Astrocyte (in vitro differentiated cells and primary cell): ENCODE results near the gene RNF212.

ENCODE experiments used
- CTCF ChIP-seq: IDR thresholded peaks from 2 replicates; pipeline ENCODE4 v1.5.1; 2011; ENCODE audit warnings: low read depth, mild to moderate bottlenecking, inconsistent platforms, low read length, moderate library complexity; ENCODE audit not compliant: insufficient read depth
- EZH2 ChIP-seq: IDR thresholded peaks from 2 replicates; pipeline ENCODE4 v1.6.1; 2012; ENCODE audit warnings: mild to moderate bottlenecking, low read length, inconsistent platforms; ENCODE audit not compliant: insufficient read depth

GRCh38 chr4:1084796-1085403 lies 28.5 kb downstream of the RNF212 start:
- TF ChIP-seq CTCF (no peak), EZH2 (no peak)
